HepG2 (cell line): Measurements from ENCODE around the gene ADCY10. TPM values are rescaled to one million over a fixed set of nuclear protein-coding genes. Genes with fewer than 3 reads are reported as not detected.

Source experiments
- ATAC-seq: fragments of 200-7000 bp; cut with Tn5 transposase; 3 replicates; pipeline ENCODE4 v1.9.1; 2020; ENCODE audit warnings: mild to moderate bottlenecking, moderate library complexity
- BruUV-seq: library from RNA; stranded (reverse); fragments of 400-500 nt; replicated peaks from 2 replicates; lab custom pipeline; 2021; lab: Mats Ljungman, UMichigan
- CTCF ChIA-PET: fragments of 300-600 bp; formaldehyde crosslinking; extraction: SDS; loops from one replicate; lab custom pipeline; 2021; ENCODE audit warnings: low total read pairs, inconsistent platforms, low intra/inter-chr PET ratio; lab: Yijun Ruan, JAX
- POLR2A ChIA-PET: fragments of 350-600 bp; sonication (Branson Sonifier 250); formaldehyde crosslinking; loops from one replicate; lab custom pipeline; 2020; ENCODE audit warnings: antibody characterized with exemption, inconsistent platforms; lab: Yijun Ruan, JAX
- DNase-seq: peaks from one replicate; pipeline ENCODE4 v3.0.0-alpha.2; 2015; ENCODE audit warnings: low spot score
- FAIRE-seq: peaks from 3 replicates; lab custom pipeline; 2011; peaks lifted over from hg19 to GRCh38; lab: Jason Lieb, UNC
- H2AFZ ChIP-seq: one replicate; pipeline ENCODE4 v1.6.1; 2011; ENCODE audit warnings: low read length, inconsistent platforms
- H3K27ac ChIP-seq: fragments of 300-600 bp; 3 replicates; pipeline ENCODE4 v1.8.0; 2011; ENCODE audit warnings: mixed run types, mild to moderate bottlenecking, mixed read lengths, low read length, inconsistent platforms; ENCODE audit not compliant: insufficient read depth; ENCODE audit errors: extremely low read length
- H3K27me3 ChIP-seq, 2 experiments: fragments of 200-600 bp in 1 of 2; 2 replicates in 1 of 2; 3 replicates in 1 of 2; pipeline versions ENCODE4 v1.6.0 to v1.8.0; 2011; ENCODE audit warnings: low read length in 2 of 2, mild to moderate bottlenecking in 2 of 2, moderate library complexity in 2 of 2, inconsistent platforms in 1 of 2; ENCODE audit not compliant: insufficient read depth in 2 of 2, control insufficient read depth in 1 of 2
- H3K36me3 ChIP-seq, 2 experiments: fragments of 200-600 bp in 1 of 2; replicated peaks in 1 of 2; 2 replicates in 1 of 2; 3 replicates in 1 of 2; pipeline versions ENCODE4 v1.5.1 to v1.8.0; 2011; ENCODE audit warnings: low read length in 2 of 2, inconsistent platforms in 1 of 2; ENCODE audit not compliant: insufficient read depth in 2 of 2, control insufficient read depth in 1 of 2
- H3K4me1 ChIP-seq: 2 replicates; pipeline ENCODE4 v1.5.1; 2012; ENCODE audit warnings: low read length, inconsistent platforms; ENCODE audit not compliant: insufficient read depth
- H3K4me2 ChIP-seq: 2 replicates; pipeline ENCODE4 v1.6.0; 2011; ENCODE audit warnings: low read depth, low read length, inconsistent platforms
- H3K4me3 ChIP-seq, 3 experiments: fragments of 200-600 bp in 1 of 3; sonication (generic), shearing (Covaris generic) in 1 of 3; replicated peaks in 1 of 3; 2 replicates each; pipeline ENCODE4 v1.5.1; 2011 to 2016; ENCODE audit warnings: low read length in 3 of 3, inconsistent platforms in 2 of 3, low read depth in 2 of 3, mild to moderate bottlenecking in 2 of 3, control low read depth in 1 of 3, mixed read lengths in 1 of 3; ENCODE audit not compliant: insufficient read depth in 1 of 3
- H3K79me2 ChIP-seq: one replicate; pipeline ENCODE4 v1.6.1; 2011; ENCODE audit warnings: low read length, inconsistent platforms; ENCODE audit not compliant: insufficient read depth
- H3K9ac ChIP-seq: 2 replicates; pipeline ENCODE4 v1.6.0; 2011; ENCODE audit warnings: mild to moderate bottlenecking, low read depth, low read length, inconsistent platforms; ENCODE audit not compliant: insufficient read depth
- H3K9me3 ChIP-seq: 2 replicates; pipeline ENCODE4 v1.5.1; 2012; ENCODE audit warnings: mild to moderate bottlenecking, low read length
- H4K20me1 ChIP-seq: 2 replicates; pipeline ENCODE4 v1.6.0; 2011; ENCODE audit warnings: inconsistent platforms, mild to moderate bottlenecking, low read length, moderate library complexity; ENCODE audit not compliant: insufficient read depth
- ARNTL ChIP-seq: sonication (generic); formaldehyde crosslinking; IDR thresholded peaks from 2 replicates; pipeline ENCODE4 v1.4.0; 2020; ENCODE audit warnings: mild to moderate bottlenecking, missing genetic modification reagents
- ATF7 ChIP-seq, 2 experiments: fragments of 450-650 bp in 1 of 2; sonication (generic) in 1 of 2; formaldehyde crosslinking in 1 of 2; IDR thresholded peaks; 2 replicates each; pipeline versions ENCODE4 v1.4.0 to v1.6.1; 2016 to 2020; ENCODE audit warnings: antibody characterized with exemption in 1 of 2, mild to moderate bottlenecking in 1 of 2, missing genetic modification reagents in 1 of 2
- BCL6 ChIP-seq: IDR thresholded peaks from 2 replicates; pipeline ENCODE4 v1.6.1; 2016; ENCODE audit warnings: missing genetic modification reagents, missing compliant biosample characterization
- FLYWCH1 ChIP-seq: sonication (generic); formaldehyde crosslinking; IDR thresholded peaks from 2 replicates; pipeline ENCODE4 v1.8.1; 2023; ENCODE audit warnings: mild to moderate bottlenecking, missing genetic modification reagents
- GPN1 ChIP-seq: sonication (generic); formaldehyde crosslinking; IDR thresholded peaks from 2 replicates; pipeline ENCODE4 v1.5.1; 2020; ENCODE audit warnings: missing genetic modification reagents, borderline replicate concordance
- RBM22 ChIP-seq: fragments of 200-400 bp; formaldehyde crosslinking; optimal IDR thresholded peaks from 2 replicates; pipeline ENCODE3; 2017; ENCODE audit warnings: mild to moderate bottlenecking, low read length, moderate library complexity
- SAFB2 ChIP-seq: sonication (generic); formaldehyde crosslinking; IDR thresholded peaks from 2 replicates; pipeline ENCODE4 v1.5.1; 2020; ENCODE audit warnings: missing genetic modification reagents, low read depth, mild to moderate bottlenecking, borderline replicate concordance
- ZBTB3 ChIP-seq: sonication (generic); formaldehyde crosslinking; IDR thresholded peaks from 2 replicates; pipeline ENCODE4 v1.4.0; 2020; ENCODE audit warnings: low read depth, mild to moderate bottlenecking, moderate library complexity, missing genetic modification reagents, borderline replicate concordance
- ZKSCAN8 ChIP-seq: IDR thresholded peaks from 2 replicates; pipeline ENCODE4 v1.6.1; 2016; ENCODE audit warnings: borderline replicate concordance, missing genetic modification reagents, missing compliant biosample characterization
- ZNF674 ChIP-seq: sonication (generic); formaldehyde crosslinking; IDR thresholded peaks from 2 replicates; pipeline ENCODE4 v1.5.0; 2020; ENCODE audit warnings: low read depth, mild to moderate bottlenecking, missing genetic modification reagents
- ZNF883 ChIP-seq: sonication (generic); formaldehyde crosslinking; IDR thresholded peaks from 2 replicates; pipeline ENCODE4 v1.5.1; 2020; ENCODE audit warnings: mild to moderate bottlenecking, missing genetic modification reagents; ENCODE audit errors: not compliant biosample characterization
- WGBS: methylation state at CpG from one replicate; pipeline ENCODE4 v1.1.6; 2017; ENCODE audit warnings: low lambda C conversion rate; 5-methylcytosine and 5-hydroxymethylcytosine counted together
- in situ Hi-C: cut with HindIII; loops from 2 replicates; pipeline ENCODE4 v1.10.0; 2017; ENCODE audit warnings: low pct_unique_long_range_greater_than_20kb; ENCODE audit not compliant: extremely low pct_ligation_motif_present
- intact Hi-C: fragments of 100-400 bp; cut with micrococcal nuclease; formaldehyde crosslinking; loops from one replicate; pipeline ENCODE4 v1.10.0; 2022; ENCODE audit not compliant: unreplicated experiment
- polyA plus RNA-seq, 8 experiments: library from polyadenylated mRNA; depleted of rRNA in 3 of 8; stranded (reverse) in 7 of 8; unstranded in 1 of 8; fragments of >200 nt; fragmentation: Illumina TruSeq in 4 of 8; extraction: Trizol in 4 of 8; gene quantifications; 2 replicates each; pipeline versions ENCODE4 v1.2.1 to v1.2.3, GENCODE V29; 2011 to 2016; ENCODE audit warnings: low read depth in 4 of 8, missing spikeins in 1 of 8, mixed read lengths in 1 of 8; ENCODE audit not compliant: insufficient read depth in 1 of 8
- total RNA-seq, 5 experiments: library from RNA; depleted of rRNA; stranded (reverse); fragments of >200 nt; fragmentation: Illumina TruSeq; extraction: Trizol; gene quantifications; 2 replicates each; pipeline ENCODE4 v1.2.3, GENCODE V29; 2016; ENCODE audit warnings: low read depth in 1 of 5
- TF ChIP-seq, protein P1 (sequence below): sonication (generic); formaldehyde crosslinking; IDR thresholded peaks from 2 replicates; pipeline ENCODE4 v1.8.1; 2023; ENCODE audit warnings: mild to moderate bottlenecking, inconsistent platforms, moderate library complexity, missing genetic modification reagents, borderline replicate concordance
- TF ChIP-seq, protein P2 (sequence below): sonication (generic); formaldehyde crosslinking; IDR thresholded peaks from 2 replicates; pipeline ENCODE4 v1.4.0; 2020; ENCODE audit warnings: missing genetic modification reagents
- TF ChIP-seq, protein P3 (sequence below): sonication (generic); formaldehyde crosslinking; IDR thresholded peaks from 2 replicates; pipeline ENCODE4 v1.5.0; 2020; ENCODE audit warnings: missing genetic modification reagents

ADCY10 gene
- total and polyA plus RNA-seq, 2 of the 13 experiments (the other 11 are each of a cell fraction or from before 2014, with no cell fraction given) = 0.02 to 0.03 TPM

GRCh38 chr1:167955915-167956314 lies 42.0 kb upstream of the ADCY10 start:
- ChIA-PET POLR2A (interaction anchor here (1.8 kb wide), 1 partner anchor 20 kb away, joined by 3 read pairs; no protein-coding TSS in a partner anchor), CTCF (no interaction called here)
- intact Hi-C loops (no loop called here), in situ Hi-C loops (no loop called here)
- ATAC-seq = no peak
- no peak overlapping the region for H3K9ac ChIP-seq
- no peak overlapping the region for H3K27ac ChIP-seq
- TF ChIP-seq RBM22 (peak; percentile 25), ATF7 (IDR thresholded peaks at IDR 0.05) (peak; percentile 93), ATF7 (CRISPR knock-in tag; IDR thresholded peaks at IDR 0.05) (no peak), ZBTB3 (CRISPR knock-in tag) (no peak)
- no TSS peak for BruUV-seq
- no peak for DNase-seq
- FAIRE-seq = no peak
- H3K4me3 ChIP-seq = no peak overlapping the region
- no peaks in the 10 kb centered on the region for H4K20me1 ChIP-seq
- H3K9me3 ChIP-seq = no peaks in the 10 kb centered on the region
- no peaks in the 10 kb centered on the region for H3K27me3 ChIP-seq
- H3K79me2 ChIP-seq = peaks cover 59% of the 10 kb centered on the region
- H3K4me2 ChIP-seq = no peak overlapping the region
- H3K4me1 ChIP-seq = no peaks in the 10 kb centered on the region
- no peak overlapping the region for H2AFZ ChIP-seq
- H3K36me3 ChIP-seq = peaks cover 8 to 27% of the 10 kb centered on the region in 2 experiments
- 100% methylated on average over 2 of the region's 2 CpGs for WGBS

- ChIA-PET CTCF (no interaction called here), POLR2A (interaction anchor here (1.4 kb wide), 1 partner anchor 14 kb away, joined by 3 read pairs; the partner anchor contains the start of genes DCAF6 and MPC2)
- H3K9ac ChIP-seq = no peak overlapping the region
- H3K9me3 ChIP-seq = no peaks in the 10 kb centered on the region
- H3K27ac ChIP-seq = no peak overlapping the region
- peaks cover 62% of the 10 kb centered on the region for H3K79me2 ChIP-seq
- no peak for DNase-seq
- intact Hi-C loops = no loop called here
- H3K4me2 ChIP-seq = no peak overlapping the region
- no peak for ATAC-seq
- H3K4me3 ChIP-seq = no peak overlapping the region
- no peak for FAIRE-seq
- H3K27me3 ChIP-seq = no peaks in the 10 kb centered on the region
- H4K20me1 ChIP-seq = peaks cover 9% of the 10 kb centered on the region; the same call in 1 of the 2 replicates
- no TSS peak for BruUV-seq
- peaks cover 7 to 26% of the 10 kb centered on the region in 2 experiments for H3K36me3 ChIP-seq
- 37% methylated on average over 1 of the region's 1 CpG for WGBS
- H3K4me1 ChIP-seq = peaks cover 33% of the 10 kb centered on the region
- in situ Hi-C loops = no loop called here
- H2AFZ ChIP-seq = no peak overlapping the region
- TF ChIP-seq, protein P1, sequence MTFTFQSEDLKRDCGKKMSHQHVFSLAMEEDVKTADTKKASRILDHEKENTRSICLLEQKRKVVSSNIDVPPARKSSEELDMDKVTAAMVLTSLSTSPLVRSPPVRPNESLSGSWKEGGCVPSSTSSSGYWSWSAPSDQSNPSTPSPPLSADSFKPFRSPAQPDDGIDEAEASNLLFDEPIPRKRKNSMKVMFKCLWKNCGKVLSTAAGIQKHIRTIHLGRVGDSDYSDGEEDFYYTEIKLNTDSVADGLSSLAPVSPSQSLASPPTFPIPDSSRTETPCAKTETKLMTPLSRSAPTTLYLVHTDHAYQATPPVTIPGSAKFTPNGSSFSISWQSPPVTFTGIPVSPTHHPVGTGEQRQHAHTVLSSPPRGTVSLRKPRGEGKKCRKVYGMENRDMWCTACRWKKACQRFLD = no peak
- no peak for TF ChIP-seq GPN1 (CRISPR knock-in tag)
- TF ChIP-seq, protein P2, sequence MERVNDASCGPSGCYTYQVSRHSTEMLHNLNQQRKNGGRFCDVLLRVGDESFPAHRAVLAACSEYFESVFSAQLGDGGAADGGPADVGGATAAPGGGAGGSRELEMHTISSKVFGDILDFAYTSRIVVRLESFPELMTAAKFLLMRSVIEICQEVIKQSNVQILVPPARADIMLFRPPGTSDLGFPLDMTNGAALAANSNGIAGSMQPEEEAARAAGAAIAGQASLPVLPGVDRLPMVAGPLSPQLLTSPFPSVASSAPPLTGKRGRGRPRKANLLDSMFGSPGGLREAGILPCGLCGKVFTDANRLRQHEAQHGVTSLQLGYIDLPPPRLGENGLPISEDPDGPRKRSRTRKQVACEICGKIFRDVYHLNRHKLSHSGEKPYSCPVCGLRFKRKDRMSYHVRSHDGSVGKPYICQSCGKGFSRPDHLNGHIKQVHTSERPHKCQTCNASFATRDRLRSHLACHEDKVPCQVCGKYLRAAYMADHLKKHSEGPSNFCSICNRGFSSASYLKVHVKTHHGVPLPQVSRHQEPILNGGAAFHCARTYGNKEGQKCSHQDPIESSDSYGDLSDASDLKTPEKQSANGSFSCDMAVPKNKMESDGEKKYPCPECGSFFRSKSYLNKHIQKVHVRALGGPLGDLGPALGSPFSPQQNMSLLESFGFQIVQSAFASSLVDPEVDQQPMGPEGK = no peak
- TF ChIP-seq BCL6 (CRISPR knock-in tag) = no peak
- TF ChIP-seq, protein P3, sequence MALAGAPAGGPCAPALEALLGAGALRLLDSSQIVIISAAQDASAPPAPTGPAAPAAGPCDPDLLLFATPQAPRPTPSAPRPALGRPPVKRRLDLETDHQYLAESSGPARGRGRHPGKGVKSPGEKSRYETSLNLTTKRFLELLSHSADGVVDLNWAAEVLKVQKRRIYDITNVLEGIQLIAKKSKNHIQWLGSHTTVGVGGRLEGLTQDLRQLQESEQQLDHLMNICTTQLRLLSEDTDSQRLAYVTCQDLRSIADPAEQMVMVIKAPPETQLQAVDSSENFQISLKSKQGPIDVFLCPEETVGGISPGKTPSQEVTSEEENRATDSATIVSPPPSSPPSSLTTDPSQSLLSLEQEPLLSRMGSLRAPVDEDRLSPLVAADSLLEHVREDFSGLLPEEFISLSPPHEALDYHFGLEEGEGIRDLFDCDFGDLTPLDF (CRISPR knock-in tag) = no peak
- TF ChIP-seq SAFB2 = no peak
- no peak for TF ChIP-seq ZNF883 (CRISPR knock-in tag)
- no peak for TF ChIP-seq FLYWCH1 (CRISPR knock-in tag)
- TF ChIP-seq ARNTL = no peak
- no peak for TF ChIP-seq ZNF674
- no peak for TF ChIP-seq ZKSCAN8
Observed at GRCh38 chr1:167950569-167950968, 36.6 kb upstream of the ADCY10 start.
